K562 (cell line): ENCODE measurements around the gene CLCN4. TPM values are rescaled to one million over a fixed set of nuclear protein-coding genes. Genes with fewer than 3 reads are reported as not detected.

Experiments used
- ZBED1 ChIP-seq: IDR thresholded peaks from 2 replicates; pipeline ENCODE4 v1.6.1; 2014
- ZNF318 ChIP-seq, 2 experiments: fragments of 450-650 bp; IDR thresholded peaks; 2 replicates each; pipeline ENCODE4 v1.6.1; 2016; ENCODE audit warnings: mild to moderate bottlenecking in 2 of 2, borderline replicate concordance in 1 of 2, low read depth in 1 of 2, moderate library complexity in 1 of 2
- polyA plus RNA-seq, 8 experiments: library from polyadenylated mRNA; depleted of rRNA in 4 of 8; stranded (reverse) in 5 of 8; unstranded in 3 of 8; fragments of >200 nt; fragmentation: Nextera tagmentation in 2 of 8; fragmentation: Illumina TruSeq in 1 of 8; extraction: Ambion mirVana in 2 of 8; extraction: Trizol in 1 of 8; gene quantifications; 2 replicates each; pipeline versions ENCODE4 v1.2.1 to v1.2.3, GENCODE V29; 2011 to 2014; ENCODE audit warnings: inconsistent platforms in 1 of 8, missing spikeins in 1 of 8
- total RNA-seq, 7 experiments: library from RNA; depleted of rRNA in 6 of 7; stranded (reverse); fragments of >200 nt in 6 of 7; fragmentation: Illumina TruSeq in 2 of 7; extraction: Trizol in 2 of 7; gene quantifications; 2 replicates each; pipeline versions ENCODE4 v1.2.1 to v1.2.3, GENCODE V29; 2011 to 2021; ENCODE audit warnings: low replicate concordance in 1 of 7

The CLCN4 gene
- total and polyA plus RNA-seq, 9 of the 15 experiments (the other 6 are each of a cell fraction or from before 2014, with no cell fraction given) = 0.03 to 0.24 (median 0.10) TPM; not detected in 1

- TF ChIP-seq ZNF318 (IDR thresholded peaks at IDR 0.05; ENCODE audit: borderline replicate concordance in 1 of 2, low read depth in 1 of 2) = no peak
- TF ChIP-seq ZBED1 = no peak
Measured at GRCh38 chrX:10174810-10175209, 18.0 kb downstream of the CLCN4 start (continued).
